Measurements from ENCODE around the gene TMEM156. TPM values are rescaled to one million over a fixed set of nuclear protein-coding genes. Genes with fewer than 3 reads are reported as not detected.
A peak's percentile ranks its signal among the peaks of the same experiment; 100 is the strongest.

TMEM156 gene
- total RNA-seq, 4 donors from 2014 or later = 0.70 to 14.9 (median 0.94) TPM; not detected in 1

DNA sequence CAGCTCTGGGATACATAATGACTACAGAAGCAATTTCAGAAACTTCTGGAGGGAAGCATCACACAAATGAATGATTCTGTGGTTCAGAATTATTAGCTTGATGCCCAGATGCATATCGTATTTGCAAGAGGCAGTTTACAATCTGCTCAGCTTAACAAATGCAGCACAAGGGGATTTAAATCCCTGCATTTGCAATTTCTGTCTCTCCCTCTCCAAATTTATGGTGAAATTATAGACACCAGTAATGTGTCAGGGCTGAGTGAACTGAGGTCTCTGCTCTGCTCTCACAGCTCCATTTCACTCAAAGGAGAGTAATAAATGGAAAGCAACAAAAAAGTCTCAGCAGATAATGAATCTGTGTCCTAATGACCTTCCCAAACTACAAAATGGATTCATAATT is 80.2 kb downstream of the TMEM156 start:
- H3K4me3 ChIP-seq = no peak overlapping the region
- TF ChIP-seq, protein P1, sequence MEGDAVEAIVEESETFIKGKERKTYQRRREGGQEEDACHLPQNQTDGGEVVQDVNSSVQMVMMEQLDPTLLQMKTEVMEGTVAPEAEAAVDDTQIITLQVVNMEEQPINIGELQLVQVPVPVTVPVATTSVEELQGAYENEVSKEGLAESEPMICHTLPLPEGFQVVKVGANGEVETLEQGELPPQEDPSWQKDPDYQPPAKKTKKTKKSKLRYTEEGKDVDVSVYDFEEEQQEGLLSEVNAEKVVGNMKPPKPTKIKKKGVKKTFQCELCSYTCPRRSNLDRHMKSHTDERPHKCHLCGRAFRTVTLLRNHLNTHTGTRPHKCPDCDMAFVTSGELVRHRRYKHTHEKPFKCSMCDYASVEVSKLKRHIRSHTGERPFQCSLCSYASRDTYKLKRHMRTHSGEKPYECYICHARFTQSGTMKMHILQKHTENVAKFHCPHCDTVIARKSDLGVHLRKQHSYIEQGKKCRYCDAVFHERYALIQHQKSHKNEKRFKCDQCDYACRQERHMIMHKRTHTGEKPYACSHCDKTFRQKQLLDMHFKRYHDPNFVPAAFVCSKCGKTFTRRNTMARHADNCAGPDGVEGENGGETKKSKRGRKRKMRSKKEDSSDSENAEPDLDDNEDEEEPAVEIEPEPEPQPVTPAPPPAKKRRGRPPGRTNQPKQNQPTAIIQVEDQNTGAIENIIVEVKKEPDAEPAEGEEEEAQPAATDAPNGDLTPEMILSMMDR (IDR thresholded peaks at IDR 0.05) = no peak
- TF ChIP-seq POLR2A (IDR thresholded peaks at IDR 0.05) = no peak

DNA sequence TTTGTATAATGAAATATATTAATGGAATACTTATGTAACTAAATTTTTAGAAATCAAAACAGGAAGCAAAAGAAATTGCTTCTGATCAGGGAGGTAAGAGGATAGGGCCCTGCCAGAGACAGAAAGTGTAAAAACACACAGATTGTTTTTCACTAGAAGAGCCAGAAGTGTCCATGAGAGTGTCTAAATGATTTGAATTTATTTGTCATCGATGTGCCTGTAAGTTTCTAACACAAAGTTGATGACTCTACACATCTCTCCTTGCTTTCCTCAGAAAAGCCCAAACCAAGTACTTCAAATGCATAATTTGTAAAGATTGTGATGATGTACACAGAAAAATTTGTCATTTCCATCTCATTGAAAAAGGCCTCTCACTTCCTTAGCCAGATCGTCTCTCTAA is 80.6 kb downstream of the TMEM156 start:
- DNase-seq = no peak
- no peaks in the 10 kb centered on the region for H3K36me3 ChIP-seq
- no peaks in the 10 kb centered on the region for H3K9me3 ChIP-seq
- no peaks in the 10 kb centered on the region for H3K27me3 ChIP-seq
- H3K4me1 ChIP-seq = peaks cover 0 to 9% (median 0%) of the 10 kb centered on the region in 4 donors
- no peak overlapping the region for H3K4me3 ChIP-seq
- H3K27ac ChIP-seq = no peak overlapping the region
- TF ChIP-seq, protein P1 (IDR thresholded peaks at IDR 0.05) = no peak

More for the DNA sequence above, 80.2 kb downstream of the TMEM156 start:
- no peaks in the 10 kb centered on the region for H3K36me3 ChIP-seq
- no peaks in the 10 kb centered on the region for H3K27me3 ChIP-seq
- no peak for DNase-seq
- H3K4me1 ChIP-seq = peaks cover 0 to 9% (median 0%) of the 10 kb centered on the region in 4 donors
- H3K9me3 ChIP-seq = no peaks in the 10 kb centered on the region
- no peak overlapping the region for H3K27ac ChIP-seq

DNA sequence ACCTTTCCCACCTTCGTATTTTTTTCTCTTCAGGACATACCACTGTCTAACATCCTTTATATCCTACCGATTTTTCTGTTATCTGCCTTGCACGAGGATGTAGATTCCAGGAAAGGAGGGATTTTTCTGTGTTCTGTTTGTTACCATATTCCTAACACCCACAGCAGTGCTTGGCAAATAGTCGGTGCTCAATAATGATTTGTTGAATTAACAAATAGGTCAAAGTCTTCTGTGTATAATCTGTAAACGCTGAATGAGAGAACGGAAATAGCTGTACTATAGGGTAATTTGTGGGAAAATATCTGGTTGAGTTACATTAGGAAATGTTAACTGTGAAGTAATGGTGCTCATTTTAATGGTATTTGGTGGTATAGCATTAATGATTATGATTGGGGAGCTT is 81.5 kb downstream of the TMEM156 start:
- Histone ChIP-seq H3K36me3 (peaks cover 0 to under 1% (median 0%) of the 10 kb centered on the region in 3 donors), H3K4me1 (peaks cover 0 to 9% (median 0%) of the 10 kb centered on the region in 4 donors), H3K27ac (no peak overlapping the region), H3K9me3 (no peaks in the 10 kb centered on the region), H3K4me3 (no peak overlapping the region), H3K27me3 (no peaks in the 10 kb centered on the region)
- no peak for TF ChIP-seq POLR2A (IDR thresholded peaks at IDR 0.05)
- TF ChIP-seq, protein P1 (IDR thresholded peaks at IDR 0.05) = no peak
- DNase-seq = no peak

DNA sequence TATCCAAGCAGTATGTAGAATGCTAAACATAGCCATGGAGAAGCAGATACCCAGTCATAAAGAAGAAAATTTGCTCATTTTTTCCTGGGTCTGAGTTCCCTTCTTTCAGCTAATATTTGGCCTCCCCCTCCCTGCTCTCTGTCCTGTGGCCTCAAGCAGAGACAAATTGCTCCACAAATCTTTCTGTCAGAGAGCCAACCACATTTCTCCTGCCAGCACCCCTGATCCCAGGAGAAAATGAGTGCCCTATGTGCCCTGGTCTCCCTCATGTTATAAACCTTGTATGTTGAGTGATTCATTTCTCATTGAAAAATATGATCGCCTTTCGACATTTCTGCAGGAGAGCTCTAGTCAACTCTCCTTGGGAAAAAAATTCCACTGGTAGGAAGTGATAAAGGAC is 82.0 kb downstream of the TMEM156 start:
- no peak for TF ChIP-seq POLR2A (IDR thresholded peaks at IDR 0.05)
- TF ChIP-seq, protein P1 (IDR thresholded peaks at IDR 0.05) = no peak
- Histone ChIP-seq H3K9me3 (no peaks in the 10 kb centered on the region), H3K36me3 (peaks cover 0 to 6% (median 0%) of the 10 kb centered on the region in 3 donors), H3K4me1 (peaks cover 0 to 9% (median 0%) of the 10 kb centered on the region in 4 donors), H3K4me3 (no peak overlapping the region), H3K27ac (peak overlapping the region in 1 of 4 donors; percentile 46), H3K27me3 (no peaks in the 10 kb centered on the region)
- DNase-seq = no peak

DNA sequence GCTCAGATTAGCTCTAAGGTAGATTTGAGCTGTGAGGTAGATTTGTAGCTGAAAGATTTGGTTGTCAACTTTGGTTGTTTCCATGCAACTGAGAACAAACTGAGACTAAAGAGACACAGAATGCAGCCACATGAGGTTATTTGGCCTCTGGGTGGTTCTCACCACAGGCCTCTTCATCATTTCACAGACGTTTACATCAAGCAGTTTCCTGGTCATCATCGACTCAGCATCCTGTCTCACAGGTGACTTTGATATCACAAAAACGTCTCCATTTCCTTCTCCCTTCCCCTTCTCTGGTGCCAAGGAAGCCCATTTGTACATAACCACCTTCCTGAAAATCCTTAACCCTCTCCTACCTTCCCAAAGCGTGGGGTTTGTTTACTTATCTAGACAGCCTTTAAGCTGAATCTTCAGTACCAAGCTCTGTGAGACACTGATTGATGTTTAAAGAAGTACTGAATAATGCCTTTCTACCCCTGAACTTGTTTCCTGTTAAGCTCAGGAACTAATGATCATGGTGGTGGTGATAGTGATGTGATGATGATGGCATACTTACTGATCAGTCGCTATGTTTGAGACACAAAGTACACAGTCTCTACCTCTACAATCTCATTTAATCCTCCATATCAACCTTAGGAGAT is 82.7 kb downstream of the TMEM156 start:
- H3K9me3 ChIP-seq = no peaks in the 10 kb centered on the region
- H3K27me3 ChIP-seq = no peaks in the 10 kb centered on the region
- TF ChIP-seq, protein P1 (IDR thresholded peaks at IDR 0.05) = no peak
- no peak for TF ChIP-seq POLR2A (IDR thresholded peaks at IDR 0.05)
- peaks cover 0 to 9% (median 0%) of the 10 kb centered on the region in 4 donors for H3K4me1 ChIP-seq
- peak overlapping the region in 2 of 4 donors; percentile 28 to 46 for H3K27ac ChIP-seq
- DNase-seq = peak in 1 of 3 donors; percentile 54
- peaks cover 0 to 11% (median 0%) of the 10 kb centered on the region in 3 donors for H3K36me3 ChIP-seq
- H3K4me3 ChIP-seq = no peak overlapping the region

Data from Peyer's patch (tissue), 4 donors.